Endodermal cell (in vitro differentiated cells): Measurements from ENCODE around the gene AIP. TPM values are rescaled to one million over a fixed set of nuclear protein-coding genes. Genes with fewer than 3 reads are reported as not detected.

ENCODE experiments used
- DNase-seq: peaks from one replicate; pipeline ENCODE4 v3.0.0-alpha.2; 2017
- H3K27ac ChIP-seq: 2 replicates; pipeline ENCODE4 v1.5.1; 2013; ENCODE audit warnings: mild to moderate bottlenecking, low read depth, low read length, moderate library complexity
- H3K27me3 ChIP-seq: 2 replicates; pipeline ENCODE4 v1.6.1; 2013; ENCODE audit warnings: mild to moderate bottlenecking, low read length, moderate library complexity; ENCODE audit not compliant: insufficient read depth, control insufficient read depth, poor library complexity, severe bottlenecking
- H3K36me3 ChIP-seq: 2 replicates; pipeline ENCODE4 v1.7.0; 2013; ENCODE audit warnings: mild to moderate bottlenecking, low read length, moderate library complexity; ENCODE audit not compliant: control insufficient read depth, insufficient read depth
- H3K4me1 ChIP-seq: one replicate; pipeline ENCODE4 v1.7.0; 2013; ENCODE audit warnings: low read length; ENCODE audit not compliant: control insufficient read depth, insufficient read depth
- H3K4me3 ChIP-seq: 2 replicates; pipeline ENCODE4 v1.5.1; 2013; ENCODE audit warnings: mild to moderate bottlenecking, low read length, moderate library complexity
- H3K9ac ChIP-seq: 2 replicates; pipeline ENCODE4 v1.6.1; 2013; ENCODE audit warnings: mild to moderate bottlenecking, low read length, moderate library complexity; ENCODE audit not compliant: poor library complexity, severe bottlenecking; ENCODE audit errors: extremely low read depth
- H3K9me3 ChIP-seq: 2 replicates; pipeline ENCODE4 v1.6.1; 2013; ENCODE audit warnings: mild to moderate bottlenecking, low read length, moderate library complexity; ENCODE audit not compliant: control insufficient read depth
- H3K27ac Mint-ChIP-seq: 2 replicates; pipeline ENCODE4 v1.8.0; 2020; ENCODE audit warnings: mixed read lengths
- H3K27me3 Mint-ChIP-seq: 2 replicates; pipeline ENCODE4 v1.8.0; 2021; ENCODE audit warnings: mild to moderate bottlenecking, mixed read lengths; ENCODE audit not compliant: insufficient read depth
- H3K36me3 Mint-ChIP-seq: 2 replicates; pipeline ENCODE4 v1.8.0; 2020; ENCODE audit warnings: low read depth, mixed read lengths
- H3K4me1 Mint-ChIP-seq: 2 replicates; pipeline ENCODE4 v1.8.0; 2020; ENCODE audit warnings: mixed read lengths
- H3K4me3 Mint-ChIP-seq: 2 replicates; pipeline ENCODE4 v1.8.0; 2020; ENCODE audit warnings: mild to moderate bottlenecking, moderate library complexity, mixed read lengths
- H3K9me3 Mint-ChIP-seq: 2 replicates; pipeline ENCODE4 v1.8.0; 2020; ENCODE audit warnings: mild to moderate bottlenecking, mixed read lengths
- CTCF ChIP-seq: fragments of 200-600 bp; sonication (generic); conservative IDR thresholded peaks from 2 replicates; pipeline ENCODE4 v1.5.0; 2021; ENCODE audit warnings: antibody characterized with exemption, mild to moderate bottlenecking
- WGBS, 2 experiments: methylation state at CpG; one replicate each; pipeline versions ENCODE4 v1.1.5 to v1.1.7; 2013; ENCODE audit warnings: missing lambda C conversion rate in 2 of 2, mixed read lengths in 1 of 2; ENCODE audit not compliant: insufficient coverage in 1 of 2, insufficient read length in 1 of 2; 5-methylcytosine and 5-hydroxymethylcytosine counted together
- total RNA-seq, 2 donors: library from RNA; stranded (reverse); fragmentation: NEBNext Ultra II Directional in 1 of 2; extraction: Animal tissue kit (Norgen Biotek cat#: 25700) in 1 of 2; gene quantifications; 2 replicates in 1 of 2; 3 replicates in 1 of 2; pipeline ENCODE4 v1.2.1, GENCODE V29; 2021

The AIP gene
- total RNA-seq, 2 donors from 2014 or later = 27.6 to 33.8 TPM

DNA sequence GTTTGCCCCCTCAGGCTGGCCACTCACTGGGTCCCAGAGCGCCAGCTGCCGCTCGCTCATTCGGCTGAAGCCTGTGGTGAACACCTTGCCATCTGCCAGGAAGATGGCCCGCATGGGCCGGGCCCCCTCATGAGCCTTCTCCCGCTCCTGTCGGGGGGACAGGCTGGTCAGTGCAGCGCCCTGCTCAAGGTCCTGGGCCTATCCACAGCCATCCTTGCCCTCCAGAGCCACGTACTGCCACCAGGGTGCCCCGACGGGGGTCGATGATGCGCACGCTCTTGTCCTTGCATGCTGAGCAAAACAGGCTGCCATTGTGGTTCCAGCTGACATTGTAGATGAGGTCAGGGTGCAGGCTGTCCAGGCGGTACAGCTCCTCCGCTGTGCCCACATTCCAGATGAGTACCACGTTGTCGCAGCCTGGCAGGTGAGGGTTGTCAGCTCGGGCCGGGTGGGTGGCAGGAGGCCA, 41.7 kb upstream of the AIP start:
- Mint-ChIP-seq H3K4me1 (peaks cover 3% of the 10 kb centered on the region), H3K9me3 (no peaks in the 10 kb centered on the region), H3K4me3 (no peak overlapping the region), H3K27ac (no peak overlapping the region), H3K36me3 (peaks cover 24% of the 10 kb centered on the region), H3K27me3 (no peaks in the 10 kb centered on the region)
- Histone ChIP-seq H3K27ac (no peak overlapping the region), H3K9ac (no peak overlapping the region), H3K36me3 (peaks cover 32% of the 10 kb centered on the region), H3K27me3 (no peaks in the 10 kb centered on the region), H3K9me3 (no peaks in the 10 kb centered on the region), H3K4me1 (no peaks in the 10 kb centered on the region), H3K4me3 (no peak overlapping the region)
- 94 to 96% methylated on average over 12 to 21 of the region's 21 CpGs for WGBS, 2 experiments
- DNase-seq = no peak
- TF ChIP-seq CTCF = no peak

DNA sequence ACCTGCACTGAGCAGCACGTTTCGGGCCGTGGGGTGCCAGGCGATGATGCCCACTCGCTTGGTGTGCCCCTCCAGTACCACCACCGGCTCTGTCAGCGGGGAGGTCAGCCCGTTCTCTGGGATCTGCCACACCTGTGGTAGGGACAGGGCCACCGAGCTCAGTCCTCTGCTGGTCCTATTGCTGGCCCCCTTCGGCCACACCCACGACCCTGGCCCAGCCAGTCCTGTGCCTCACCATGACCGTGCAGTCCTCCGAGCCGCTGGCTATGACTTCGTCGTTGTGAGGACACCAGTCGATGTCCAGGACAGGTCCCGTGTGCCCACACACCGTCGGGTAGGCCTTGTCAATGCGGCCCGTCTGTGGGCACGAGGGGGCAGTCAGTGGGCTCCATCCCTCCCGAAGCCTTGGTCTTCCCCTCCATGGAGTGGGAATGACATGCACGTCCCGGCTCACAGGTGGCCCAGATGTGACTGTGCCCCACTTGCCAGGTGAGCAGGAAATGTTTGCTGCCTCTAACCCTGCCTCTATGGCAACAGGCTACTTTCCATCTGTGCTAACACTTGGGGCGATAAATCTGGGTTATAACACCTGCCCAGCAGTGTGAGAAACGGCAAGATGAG, 41.0 kb upstream of the AIP start:
- Mint-ChIP-seq H3K4me1 (no peaks in the 10 kb centered on the region), H3K4me3 (peak overlapping the region; percentile 84), H3K36me3 (peaks cover 24% of the 10 kb centered on the region), H3K27me3 (no peaks in the 10 kb centered on the region), H3K27ac (peak overlapping the region; percentile 90), H3K9me3 (no peaks in the 10 kb centered on the region)
- no peak for TF ChIP-seq CTCF
- Histone ChIP-seq H3K9ac (no peak overlapping the region), H3K4me1 (no peaks in the 10 kb centered on the region), H3K4me3 (peak overlapping the region; percentile 86), H3K9me3 (no peaks in the 10 kb centered on the region), H3K36me3 (peaks cover 32% of the 10 kb centered on the region), H3K27ac (no peak overlapping the region), H3K27me3 (no peaks in the 10 kb centered on the region)
- no peak for DNase-seq
- WGBS, 2 experiments = 95 to 99% methylated on average over 27 to 28 of the region's 28 CpGs

DNA sequence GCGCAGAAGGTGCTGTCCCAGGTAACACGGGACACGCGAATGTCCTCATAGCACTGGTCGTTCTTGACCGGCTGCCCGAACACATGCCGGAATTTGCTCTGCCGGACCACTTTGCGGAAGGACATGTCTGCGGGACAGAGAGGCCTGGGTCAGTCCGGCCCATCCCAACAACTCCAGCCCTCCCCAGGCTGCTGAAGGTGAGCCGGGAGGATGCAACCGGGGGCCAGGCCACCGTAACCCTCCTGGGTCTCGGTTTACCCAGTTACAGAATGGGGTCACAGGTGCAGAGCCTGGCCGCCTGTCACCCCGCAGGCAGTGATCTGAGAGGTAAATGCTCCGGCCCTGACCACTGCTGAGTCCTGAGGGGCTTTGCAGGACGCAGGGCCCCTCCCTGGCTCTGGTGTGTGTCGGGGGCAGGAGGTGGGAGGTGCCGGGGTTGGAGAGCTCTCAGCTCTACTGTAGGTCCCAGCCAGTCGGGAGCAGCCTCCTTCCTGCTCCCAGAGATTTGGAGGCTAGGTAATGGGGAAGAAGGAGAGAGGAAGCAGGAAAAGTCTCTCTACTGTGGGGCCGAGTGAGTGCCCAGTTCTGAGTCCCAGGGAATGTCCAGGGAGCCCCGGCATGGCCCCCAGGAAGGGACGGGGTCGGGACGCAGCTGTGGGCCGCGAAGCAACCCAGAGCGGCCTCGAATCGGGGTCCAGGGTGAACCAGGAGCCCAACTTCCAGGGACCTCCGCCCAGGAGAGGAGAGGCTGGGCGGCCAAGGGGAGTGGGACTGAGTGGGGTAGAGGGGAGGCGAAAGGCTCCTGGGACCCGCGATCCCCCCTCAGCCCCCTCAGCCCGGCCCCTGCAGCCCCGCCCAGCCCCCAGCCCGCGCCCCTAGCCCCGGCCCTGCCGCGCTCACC, 40.1 kb upstream of the AIP start:
- peak overlapping the region; percentile 68 for H3K9ac ChIP-seq
- no peaks in the 10 kb centered on the region for H3K9me3 Mint-ChIP-seq
- no peaks in the 10 kb centered on the region for H3K4me1 ChIP-seq
- H3K36me3 Mint-ChIP-seq = peaks cover 24% of the 10 kb centered on the region
- 39 to 56% methylated on average over 7 to 43 of the region's 45 CpGs for WGBS, 2 experiments
- H3K4me3 ChIP-seq = peak overlapping the region; percentile 86
- H3K4me3 Mint-ChIP-seq = peak overlapping the region; percentile 84
- H3K9me3 ChIP-seq = no peaks in the 10 kb centered on the region
- DNase-seq = no peak
- no peaks in the 10 kb centered on the region for H3K4me1 Mint-ChIP-seq
- no peaks in the 10 kb centered on the region for H3K27me3 Mint-ChIP-seq
- no peak overlapping the region for H3K27ac ChIP-seq
- TF ChIP-seq CTCF = no peak
- H3K36me3 ChIP-seq = peaks cover 25% of the 10 kb centered on the region
- no peaks in the 10 kb centered on the region for H3K27me3 ChIP-seq
- peak overlapping the region; percentile 90 for H3K27ac Mint-ChIP-seq
